Endodermal cell (in vitro differentiated cells): ENCODE data around the gene SENP7. TPM values are rescaled to one million over a fixed set of nuclear protein-coding genes. Genes with fewer than 3 reads are reported as not detected.

Source experiments
- DNase-seq: peaks from one replicate; pipeline ENCODE4 v3.0.0-alpha.2; 2017
- H3K27ac ChIP-seq: 2 replicates; pipeline ENCODE4 v1.5.1; 2013; ENCODE audit warnings: mild to moderate bottlenecking, low read depth, low read length, moderate library complexity
- H3K27me3 ChIP-seq: 2 replicates; pipeline ENCODE4 v1.6.1; 2013; ENCODE audit warnings: mild to moderate bottlenecking, low read length, moderate library complexity; ENCODE audit not compliant: insufficient read depth, control insufficient read depth, poor library complexity, severe bottlenecking
- H3K36me3 ChIP-seq: 2 replicates; pipeline ENCODE4 v1.7.0; 2013; ENCODE audit warnings: mild to moderate bottlenecking, low read length, moderate library complexity; ENCODE audit not compliant: control insufficient read depth, insufficient read depth
- H3K4me1 ChIP-seq: one replicate; pipeline ENCODE4 v1.7.0; 2013; ENCODE audit warnings: low read length; ENCODE audit not compliant: control insufficient read depth, insufficient read depth
- H3K4me3 ChIP-seq: 2 replicates; pipeline ENCODE4 v1.5.1; 2013; ENCODE audit warnings: mild to moderate bottlenecking, low read length, moderate library complexity
- H3K9ac ChIP-seq: 2 replicates; pipeline ENCODE4 v1.6.1; 2013; ENCODE audit warnings: mild to moderate bottlenecking, low read length, moderate library complexity; ENCODE audit not compliant: poor library complexity, severe bottlenecking; ENCODE audit errors: extremely low read depth
- H3K9me3 ChIP-seq: 2 replicates; pipeline ENCODE4 v1.6.1; 2013; ENCODE audit warnings: mild to moderate bottlenecking, low read length, moderate library complexity; ENCODE audit not compliant: control insufficient read depth
- H3K27ac Mint-ChIP-seq: 2 replicates; pipeline ENCODE4 v1.8.0; 2020; ENCODE audit warnings: mixed read lengths
- H3K27me3 Mint-ChIP-seq: 2 replicates; pipeline ENCODE4 v1.8.0; 2021; ENCODE audit warnings: mild to moderate bottlenecking, mixed read lengths; ENCODE audit not compliant: insufficient read depth
- H3K36me3 Mint-ChIP-seq: 2 replicates; pipeline ENCODE4 v1.8.0; 2020; ENCODE audit warnings: low read depth, mixed read lengths
- H3K4me1 Mint-ChIP-seq: 2 replicates; pipeline ENCODE4 v1.8.0; 2020; ENCODE audit warnings: mixed read lengths
- H3K4me3 Mint-ChIP-seq: 2 replicates; pipeline ENCODE4 v1.8.0; 2020; ENCODE audit warnings: mild to moderate bottlenecking, moderate library complexity, mixed read lengths
- H3K9me3 Mint-ChIP-seq: 2 replicates; pipeline ENCODE4 v1.8.0; 2020; ENCODE audit warnings: mild to moderate bottlenecking, mixed read lengths
- WGBS, 2 experiments: methylation state at CpG; one replicate each; pipeline versions ENCODE4 v1.1.5 to v1.1.7; 2013; ENCODE audit warnings: missing lambda C conversion rate in 2 of 2, mixed read lengths in 1 of 2; ENCODE audit not compliant: insufficient coverage in 1 of 2, insufficient read length in 1 of 2; 5-methylcytosine and 5-hydroxymethylcytosine counted together
- total RNA-seq, 2 donors: library from RNA; stranded (reverse); fragmentation: NEBNext Ultra II Directional in 1 of 2; extraction: Animal tissue kit (Norgen Biotek cat#: 25700) in 1 of 2; gene quantifications; 2 replicates in 1 of 2; 3 replicates in 1 of 2; pipeline ENCODE4 v1.2.1, GENCODE V29; 2021
- TF ChIP-seq, protein P1 (sequence below): fragments of 200-600 bp; sonication (generic); conservative IDR thresholded peaks from 2 replicates; pipeline ENCODE4 v1.5.0; 2021; ENCODE audit warnings: antibody characterized with exemption, mild to moderate bottlenecking

SENP7 gene
- total RNA-seq, 2 donors from 2014 or later = 19.3 to 22.1 TPM

DNA sequence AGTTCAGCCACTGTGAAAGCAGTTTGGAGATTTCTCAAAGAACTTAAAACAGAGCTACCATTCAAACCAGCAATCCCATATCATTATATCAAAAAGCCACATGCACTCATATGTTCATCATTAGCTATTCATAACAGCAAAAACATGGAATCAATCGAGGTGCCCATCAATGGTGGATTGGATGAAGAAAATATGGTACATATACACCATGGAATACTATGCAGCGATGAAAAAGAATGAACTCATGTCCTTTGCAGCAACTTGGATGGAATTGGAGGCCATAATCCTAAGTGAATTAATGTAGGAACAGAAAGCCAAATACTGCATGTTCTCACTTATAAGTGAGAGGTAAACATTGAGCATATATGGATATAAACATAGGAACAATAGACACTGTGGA lies 224.7 kb downstream of the SENP7 start:
- DNase-seq = no peak
- peaks cover 7% of the 10 kb centered on the region for H3K9me3 Mint-ChIP-seq
- H3K36me3 ChIP-seq = no peaks in the 10 kb centered on the region
- H3K36me3 Mint-ChIP-seq = no peaks in the 10 kb centered on the region
- TF ChIP-seq, protein P1, sequence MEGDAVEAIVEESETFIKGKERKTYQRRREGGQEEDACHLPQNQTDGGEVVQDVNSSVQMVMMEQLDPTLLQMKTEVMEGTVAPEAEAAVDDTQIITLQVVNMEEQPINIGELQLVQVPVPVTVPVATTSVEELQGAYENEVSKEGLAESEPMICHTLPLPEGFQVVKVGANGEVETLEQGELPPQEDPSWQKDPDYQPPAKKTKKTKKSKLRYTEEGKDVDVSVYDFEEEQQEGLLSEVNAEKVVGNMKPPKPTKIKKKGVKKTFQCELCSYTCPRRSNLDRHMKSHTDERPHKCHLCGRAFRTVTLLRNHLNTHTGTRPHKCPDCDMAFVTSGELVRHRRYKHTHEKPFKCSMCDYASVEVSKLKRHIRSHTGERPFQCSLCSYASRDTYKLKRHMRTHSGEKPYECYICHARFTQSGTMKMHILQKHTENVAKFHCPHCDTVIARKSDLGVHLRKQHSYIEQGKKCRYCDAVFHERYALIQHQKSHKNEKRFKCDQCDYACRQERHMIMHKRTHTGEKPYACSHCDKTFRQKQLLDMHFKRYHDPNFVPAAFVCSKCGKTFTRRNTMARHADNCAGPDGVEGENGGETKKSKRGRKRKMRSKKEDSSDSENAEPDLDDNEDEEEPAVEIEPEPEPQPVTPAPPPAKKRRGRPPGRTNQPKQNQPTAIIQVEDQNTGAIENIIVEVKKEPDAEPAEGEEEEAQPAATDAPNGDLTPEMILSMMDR = no peak
- H3K9ac ChIP-seq = no peak overlapping the region
- no peak overlapping the region for H3K27ac ChIP-seq
- H3K27me3 ChIP-seq = no peaks in the 10 kb centered on the region
- H3K4me3 Mint-ChIP-seq = no peak overlapping the region
- H3K4me1 Mint-ChIP-seq = no peaks in the 10 kb centered on the region
- H3K27me3 Mint-ChIP-seq = no peaks in the 10 kb centered on the region
- H3K27ac Mint-ChIP-seq = no peak overlapping the region
- WGBS, 2 experiments = 92 to 97% methylated on average over 1 to 2 of the region's 2 CpGs
- no peaks in the 10 kb centered on the region for H3K4me1 ChIP-seq
- H3K4me3 ChIP-seq = no peak overlapping the region
- no peaks in the 10 kb centered on the region for H3K9me3 ChIP-seq

DNA sequence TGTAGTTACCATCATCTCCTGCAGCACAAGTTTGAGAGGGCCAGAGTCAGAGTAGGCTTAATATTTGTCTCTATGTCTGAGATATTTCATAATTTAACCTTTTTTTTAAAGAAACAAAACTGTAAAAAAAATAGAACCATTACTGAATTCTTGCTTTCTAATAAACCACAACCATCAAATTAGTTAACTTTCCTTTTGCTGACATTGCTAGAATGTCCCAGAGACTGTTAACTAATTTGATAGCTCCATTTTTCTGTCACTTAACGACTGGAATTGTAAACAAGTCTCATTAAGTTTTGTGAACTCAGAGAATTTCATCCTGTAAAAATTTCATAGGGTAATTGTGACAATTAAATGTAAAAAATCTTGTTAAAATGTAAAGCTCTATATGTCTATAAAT lies 228.3 kb downstream of the SENP7 start:
- Histone ChIP-seq H3K9ac (no peak overlapping the region), H3K4me1 (no peaks in the 10 kb centered on the region), H3K27ac (no peak overlapping the region), H3K36me3 (no peaks in the 10 kb centered on the region), H3K4me3 (no peak overlapping the region), H3K27me3 (no peaks in the 10 kb centered on the region), H3K9me3 (no peaks in the 10 kb centered on the region)
- 80% methylated on average over 1 of the region's 1 CpG; no CpG with 5 or more reads in 1 of the 2 experiments for WGBS, 2 experiments
- H3K27me3 Mint-ChIP-seq = no peaks in the 10 kb centered on the region
- H3K36me3 Mint-ChIP-seq = no peaks in the 10 kb centered on the region
- H3K9me3 Mint-ChIP-seq = peaks cover 7% of the 10 kb centered on the region
- H3K27ac Mint-ChIP-seq = no peak overlapping the region
- no peak for DNase-seq
- TF ChIP-seq, protein P1 = no peak
- peaks cover under 1% of the 10 kb centered on the region for H3K4me1 Mint-ChIP-seq
- H3K4me3 Mint-ChIP-seq = no peak overlapping the region

DNA sequence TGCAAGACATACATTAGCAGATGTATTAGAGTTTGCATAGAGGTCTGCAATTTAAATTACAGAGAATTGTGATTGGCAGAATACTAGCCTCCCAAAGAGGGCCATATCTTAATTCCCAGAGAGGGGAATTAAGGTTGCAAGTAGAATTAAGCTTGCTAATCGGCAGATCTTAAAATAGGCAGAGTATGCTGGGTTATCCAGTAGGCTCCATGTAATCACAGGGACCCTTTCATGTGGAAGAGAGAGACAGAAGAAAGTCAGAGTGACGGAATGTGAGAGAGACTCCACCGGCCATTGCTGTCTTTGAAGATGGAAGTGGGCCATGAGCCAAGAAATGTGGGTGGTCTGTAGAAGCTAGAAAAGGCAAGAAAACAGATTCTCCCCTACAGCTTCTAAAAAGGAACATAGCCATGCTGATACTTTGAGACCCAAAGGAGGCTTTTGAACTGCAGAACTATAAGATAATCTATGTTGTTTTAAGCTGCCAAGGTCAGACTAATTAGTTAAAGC lies 231.4 kb downstream of the SENP7 start:
- Histone ChIP-seq H3K4me3 (no peak overlapping the region), H3K4me1 (no peaks in the 10 kb centered on the region), H3K36me3 (no peaks in the 10 kb centered on the region), H3K27ac (no peak overlapping the region), H3K9me3 (no peaks in the 10 kb centered on the region), H3K27me3 (no peaks in the 10 kb centered on the region), H3K9ac (no peak overlapping the region)
- H3K9me3 Mint-ChIP-seq = no peaks in the 10 kb centered on the region
- no peaks in the 10 kb centered on the region for H3K27me3 Mint-ChIP-seq
- H3K4me3 Mint-ChIP-seq = no peak overlapping the region
- DNase-seq = no peak
- WGBS, 2 experiments = 82 to 88% methylated on average over 3 of the region's 3 CpGs
- TF ChIP-seq, protein P1 = no peak
- no peaks in the 10 kb centered on the region for H3K36me3 Mint-ChIP-seq
- H3K27ac Mint-ChIP-seq = no peak overlapping the region
- H3K4me1 Mint-ChIP-seq = peaks cover 1% of the 10 kb centered on the region
